ENCODE measurements around the gene DENND5A. TPM values are rescaled to one million over a fixed set of nuclear protein-coding genes. Genes with fewer than 3 reads are reported as not detected.

The DENND5A gene
- polyA plus RNA-seq, 3 donors: 24.4 to 291 (median 37.5) TPM

- Mint-ChIP-seq H3K27ac (peak overlapping the region in 2 of 7 donors; percentile 31 to 50), H3K27me3 (ENCODE audit: low read depth in 3 of 3) (no peaks in the 10 kb centered on the region), H3K4me3 (no peak overlapping the region), H3K36me3 (peaks cover 3 to 9% of the 10 kb centered on the region in 2 donors), H3K9me3 (no peaks in the 10 kb centered on the region), H3K4me1 (peaks cover 31% of the 10 kb centered on the region)
- H3K36me3 ChIP-seq (replicated peaks in 1 of 2; ENCODE audit: control insufficient read depth in 1 of 2, insufficient read depth in 2 of 2, low read length in 2 of 2): peaks cover 0 to 4% of the 10 kb centered on the region in 2 donors
- no peak overlapping the region for H2AFZ ChIP-seq (ENCODE audit: insufficient read depth, low read depth, low read length, poor library complexity, severe bottlenecking)
- no peaks in the 10 kb centered on the region for H3K27me3 ChIP-seq (ENCODE audit: control insufficient read depth in 2 of 2, insufficient read depth in 2 of 2, low read length in 2 of 2)
- H3K27ac ChIP-seq (ENCODE audit: low read depth in 1 of 2, low read length in 2 of 2): no peak overlapping the region
- intact Hi-C loops (cut with micrococcal nuclease): no loop called here
- no peak for TF ChIP-seq CTCF (IDR thresholded peaks at IDR 0.05)
- no peak overlapping the region for H3K9ac ChIP-seq (ENCODE audit: insufficient read depth, low read length, poor library complexity, severe bottlenecking)
- no peaks in the 10 kb centered on the region for H3K9me3 ChIP-seq (replicated peaks in 1 of 2; ENCODE audit: control insufficient read depth in 1 of 2, insufficient read depth in 1 of 2, low read length in 2 of 2)
- DNase-seq: no peak
- WGBS (ENCODE audit: insufficient coverage): no CpG with 5 or more reads among the region's 3 CpGs
- H3K4me2 ChIP-seq (replicated peaks; ENCODE audit: extremely low read depth, low read length, poor library complexity, severe bottlenecking): no peak overlapping the region
- no peaks in the 10 kb centered on the region for H4K20me1 ChIP-seq (ENCODE audit: insufficient read depth, low read length)
- no peaks in the 10 kb centered on the region for H3K79me2 ChIP-seq (ENCODE audit: insufficient read depth, low read length)
- H3K4me3 ChIP-seq (replicated peaks in 1 of 3; ENCODE audit: low read depth in 2 of 3, low read length in 3 of 3): no peak overlapping the region
- H3K4me1 ChIP-seq (ENCODE audit: control insufficient read depth in 1 of 2, insufficient read depth in 2 of 2, low read length in 2 of 2): peaks cover 24 to 30% of the 10 kb centered on the region in 2 donors
These were observed 11.4 kb upstream of the DENND5A start for GRCh38 chr11:9276571-9276970.

GRCh38 chr11:9274499-9275258, 9.5 kb upstream of the DENND5A start:
- intact Hi-C loops (cut with micrococcal nuclease): no loop called here
- no peak for DNase-seq
- Histone ChIP-seq H3K9me3 (replicated peaks in 1 of 2; ENCODE audit: control insufficient read depth in 1 of 2, insufficient read depth in 1 of 2, low read length in 2 of 2) (no peaks in the 10 kb centered on the region), H3K4me2 (replicated peaks; ENCODE audit: extremely low read depth, low read length, poor library complexity, severe bottlenecking) (no peak overlapping the region), H3K4me1 (ENCODE audit: control insufficient read depth in 1 of 2, insufficient read depth in 2 of 2, low read length in 2 of 2) (peaks cover 20 to 24% of the 10 kb centered on the region in 2 donors), H4K20me1 (ENCODE audit: insufficient read depth, low read length) (no peaks in the 10 kb centered on the region), H2AFZ (ENCODE audit: insufficient read depth, low read depth, low read length, poor library complexity, severe bottlenecking) (no peak overlapping the region), H3K4me3 (replicated peaks in 1 of 3; ENCODE audit: low read depth in 2 of 3, low read length in 3 of 3) (no peak overlapping the region), H3K79me2 (ENCODE audit: insufficient read depth, low read length) (no peaks in the 10 kb centered on the region), H3K27ac (ENCODE audit: low read depth in 1 of 2, low read length in 2 of 2) (peak overlapping the region; percentile 89 to 94), H3K9ac (ENCODE audit: insufficient read depth, low read length, poor library complexity, severe bottlenecking) (no peak overlapping the region), H3K36me3 (replicated peaks in 1 of 2; ENCODE audit: control insufficient read depth in 1 of 2, insufficient read depth in 2 of 2, low read length in 2 of 2) (no peaks in the 10 kb centered on the region), H3K27me3 (ENCODE audit: control insufficient read depth in 2 of 2, insufficient read depth in 2 of 2, low read length in 2 of 2) (no peaks in the 10 kb centered on the region)
- Mint-ChIP-seq H3K4me1 (peaks cover 23% of the 10 kb centered on the region), H3K9me3 (no peaks in the 10 kb centered on the region), H3K4me3 (no peak overlapping the region), H3K36me3 (peaks cover 0 to 2% of the 10 kb centered on the region in 2 donors), H3K27me3 (ENCODE audit: low read depth in 3 of 3) (no peaks in the 10 kb centered on the region), H3K27ac (peak overlapping the region; percentile 97 to 100 (median 99))
- no peak for TF ChIP-seq CTCF (IDR thresholded peaks at IDR 0.05)
- WGBS (ENCODE audit: insufficient coverage): 98% methylated on average over 5 of the region's 8 CpGs

All from CD14-positive monocyte (primary cell).